Measurements from ENCODE around the gene ANO1. TPM values are rescaled to one million over a fixed set of nuclear protein-coding genes. Genes with fewer than 3 reads are reported as not detected.

ANO1 gene
- total RNA-seq, 2 experiments from 2014 or later, result not detected

DNA sequence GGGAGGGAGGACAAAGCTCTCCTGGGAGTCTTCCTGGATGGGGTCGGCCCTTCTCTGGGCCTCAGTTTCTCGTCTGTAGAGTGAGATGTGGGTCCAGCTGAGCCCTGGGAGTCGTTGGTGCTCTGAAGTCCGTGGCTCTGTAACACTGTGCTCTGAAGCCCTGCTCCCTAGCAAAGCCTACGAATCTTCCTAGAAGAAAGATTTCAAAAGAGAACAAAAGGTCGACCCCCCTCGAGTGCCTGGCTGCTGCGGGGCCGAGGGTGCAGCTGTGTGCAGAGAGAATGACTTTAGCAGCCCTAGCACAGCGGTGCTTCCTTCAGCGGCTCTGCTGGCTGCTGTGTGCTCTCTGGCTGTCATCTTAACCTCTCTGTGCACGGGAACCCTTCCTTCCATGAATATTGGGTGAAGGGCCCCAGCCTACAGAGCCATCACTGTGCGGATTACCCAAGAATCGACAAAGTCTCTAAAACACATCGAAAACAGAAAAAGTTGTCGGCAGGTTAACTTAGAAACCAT is 10.7 kb downstream of the ANO1 start:
- ChIA-PET POLR2A (no interaction called here), CTCF (no interaction called here)
- Mint-ChIP-seq H3K36me3 (ENCODE audit: low read depth) (no peaks in the 10 kb centered on the region), H3K4me1 (ENCODE audit: low read depth) (no peaks in the 10 kb centered on the region), H3K27me3 (peaks cover 4% of the 10 kb centered on the region), H3K4me3 (no peak overlapping the region), H3K27ac (no peak overlapping the region), H3K9me3 (no peaks in the 10 kb centered on the region)
- Histone ChIP-seq H3K27ac (ENCODE audit: low read depth in 1 of 2, low read length in 2 of 2) (no peak overlapping the region), H3K4me1 (ENCODE audit: insufficient read depth, low read length) (no peaks in the 10 kb centered on the region), H3K27me3 (ENCODE audit: control insufficient read depth in 1 of 2, insufficient read depth in 2 of 2, low read length in 2 of 2) (no peaks in the 10 kb centered on the region), H3K4me3 (ENCODE audit: low read length) (no peak overlapping the region), H3K9me3 (ENCODE audit: control insufficient read depth in 1 of 2, insufficient read depth in 1 of 2, low read length in 2 of 2) (no peaks in the 10 kb centered on the region), H3K36me3 (ENCODE audit: insufficient read depth, low read length) (no peaks in the 10 kb centered on the region)
- TF ChIP-seq, protein P1, sequence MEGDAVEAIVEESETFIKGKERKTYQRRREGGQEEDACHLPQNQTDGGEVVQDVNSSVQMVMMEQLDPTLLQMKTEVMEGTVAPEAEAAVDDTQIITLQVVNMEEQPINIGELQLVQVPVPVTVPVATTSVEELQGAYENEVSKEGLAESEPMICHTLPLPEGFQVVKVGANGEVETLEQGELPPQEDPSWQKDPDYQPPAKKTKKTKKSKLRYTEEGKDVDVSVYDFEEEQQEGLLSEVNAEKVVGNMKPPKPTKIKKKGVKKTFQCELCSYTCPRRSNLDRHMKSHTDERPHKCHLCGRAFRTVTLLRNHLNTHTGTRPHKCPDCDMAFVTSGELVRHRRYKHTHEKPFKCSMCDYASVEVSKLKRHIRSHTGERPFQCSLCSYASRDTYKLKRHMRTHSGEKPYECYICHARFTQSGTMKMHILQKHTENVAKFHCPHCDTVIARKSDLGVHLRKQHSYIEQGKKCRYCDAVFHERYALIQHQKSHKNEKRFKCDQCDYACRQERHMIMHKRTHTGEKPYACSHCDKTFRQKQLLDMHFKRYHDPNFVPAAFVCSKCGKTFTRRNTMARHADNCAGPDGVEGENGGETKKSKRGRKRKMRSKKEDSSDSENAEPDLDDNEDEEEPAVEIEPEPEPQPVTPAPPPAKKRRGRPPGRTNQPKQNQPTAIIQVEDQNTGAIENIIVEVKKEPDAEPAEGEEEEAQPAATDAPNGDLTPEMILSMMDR (IDR thresholded peaks at IDR 0.05), result no peak
- intact Hi-C loops (cut with DNase I, micrococcal nuclease), result no loop called here
- DNase-seq (no peak), ATAC-seq (ENCODE audit: poor library complexity) (no peak)

DNA sequence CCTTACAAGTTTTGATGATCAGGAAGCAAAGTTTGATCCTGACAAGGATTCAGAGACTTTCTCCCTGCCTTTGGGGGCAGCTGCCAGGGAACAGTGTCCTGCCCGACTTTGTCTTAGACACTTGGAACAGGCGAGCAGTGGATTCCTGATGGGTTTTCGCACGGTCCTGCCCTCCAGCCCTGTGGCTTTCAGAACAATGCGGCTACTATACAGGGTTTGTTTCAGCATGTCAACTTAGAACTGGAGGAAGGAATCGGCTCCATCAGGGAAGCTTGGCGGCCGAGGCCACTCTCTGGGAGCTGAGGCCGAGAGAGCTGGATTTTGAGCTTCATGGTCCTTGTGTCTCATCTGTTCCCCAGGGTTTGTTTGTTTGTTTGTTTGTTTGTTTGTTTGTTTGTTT is 11.5 kb downstream of the ANO1 start:
- no peaks in the 10 kb centered on the region for H3K9me3 ChIP-seq (ENCODE audit: control insufficient read depth in 1 of 2, insufficient read depth in 1 of 2, low read length in 2 of 2)
- no peak overlapping the region for H3K4me3 Mint-ChIP-seq
- H3K27me3 ChIP-seq (ENCODE audit: control insufficient read depth in 1 of 2, insufficient read depth in 2 of 2, low read length in 2 of 2), result no peaks in the 10 kb centered on the region
- no peak overlapping the region for H3K4me3 ChIP-seq (ENCODE audit: low read length)
- H3K36me3 ChIP-seq (ENCODE audit: insufficient read depth, low read length), result no peaks in the 10 kb centered on the region
- no peak overlapping the region for H3K27ac ChIP-seq (ENCODE audit: low read depth in 1 of 2, low read length in 2 of 2)
- POLR2A ChIA-PET, result no interaction called here
- DNase-seq (no peak), ATAC-seq (ENCODE audit: poor library complexity) (no peak)
- H3K27me3 Mint-ChIP-seq, result peaks cover 4% of the 10 kb centered on the region
- H3K36me3 Mint-ChIP-seq (ENCODE audit: low read depth), result no peaks in the 10 kb centered on the region
- H3K27ac Mint-ChIP-seq, result no peak overlapping the region
- no peaks in the 10 kb centered on the region for H3K4me1 ChIP-seq (ENCODE audit: insufficient read depth, low read length)
- intact Hi-C loops (cut with DNase I, micrococcal nuclease), result no loop called here
- H3K9me3 Mint-ChIP-seq, result no peaks in the 10 kb centered on the region
- CTCF ChIA-PET, result no interaction called here
- TF ChIP-seq, protein P1 (IDR thresholded peaks at IDR 0.05), result no peak
- H3K4me1 Mint-ChIP-seq (ENCODE audit: low read depth), result no peaks in the 10 kb centered on the region

DNA sequence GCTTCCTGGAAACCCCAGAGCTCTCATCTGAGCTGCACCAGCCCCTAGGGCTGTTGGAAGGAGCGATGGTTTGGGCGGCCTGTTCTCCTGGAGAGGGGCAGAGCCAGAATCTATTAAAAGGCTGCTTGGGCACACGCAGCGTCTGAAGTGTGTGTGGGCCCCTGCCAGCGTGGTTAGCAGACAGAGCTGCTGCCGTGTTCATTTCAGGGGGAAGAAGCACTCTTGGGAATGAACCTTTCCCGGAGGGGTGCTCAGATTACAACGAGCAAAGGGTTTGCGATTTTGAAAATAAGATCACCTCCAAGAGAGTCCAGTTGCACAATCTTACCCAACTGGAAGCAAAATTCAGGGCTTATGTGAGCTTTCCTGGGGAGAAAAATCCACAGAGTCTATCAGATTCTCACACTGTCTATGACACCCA is 12.9 kb downstream of the ANO1 start:
- DNase-seq (no peak), ATAC-seq (ENCODE audit: poor library complexity) (no peak)
- Mint-ChIP-seq H3K27me3 (peaks cover 4% of the 10 kb centered on the region), H3K4me1 (ENCODE audit: low read depth) (no peaks in the 10 kb centered on the region), H3K27ac (no peak overlapping the region), H3K4me3 (no peak overlapping the region), H3K9me3 (no peaks in the 10 kb centered on the region), H3K36me3 (ENCODE audit: low read depth) (no peaks in the 10 kb centered on the region)
- ChIA-PET CTCF (no interaction called here), POLR2A (no interaction called here)
- intact Hi-C loops (cut with DNase I, micrococcal nuclease), result no loop called here
- H3K27ac ChIP-seq (ENCODE audit: low read depth in 1 of 2, low read length in 2 of 2), result no peak overlapping the region
- H3K9me3 ChIP-seq (ENCODE audit: control insufficient read depth in 1 of 2, insufficient read depth in 1 of 2, low read length in 2 of 2), result peaks cover 0 to 3% of the 10 kb centered on the region in 2 experiments
- TF ChIP-seq, protein P1 (IDR thresholded peaks at IDR 0.05), result no peak
- no peak overlapping the region for H3K4me3 ChIP-seq (ENCODE audit: low read length)
- no peaks in the 10 kb centered on the region for H3K27me3 ChIP-seq (ENCODE audit: control insufficient read depth in 1 of 2, insufficient read depth in 2 of 2, low read length in 2 of 2)
- H3K36me3 ChIP-seq (ENCODE audit: insufficient read depth, low read length), result no peaks in the 10 kb centered on the region
- no peaks in the 10 kb centered on the region for H3K4me1 ChIP-seq (ENCODE audit: insufficient read depth, low read length)

Measured in CD4-positive, alpha-beta T cell (primary cell).